Thymus (tissue), 14 donors: ENCODE measurements around the gene CREBL2. TPM values are rescaled to one million over a fixed set of nuclear protein-coding genes. Genes with fewer than 3 reads are reported as not detected.
"Not testable (repeated sequence)": the region's sequence is repeated elsewhere in the genome, so short reads cannot be mapped to it uniquely, and the experiment has no call there.

Experiments
- DNase-seq, 9 donors: peaks; one replicate each; pipeline ENCODE4 v3.0.0-alpha.2; 2013; ENCODE audit warnings: low spot score in 9 of 9, low read depth in 6 of 9, missing footprints in 1 of 9
- H3K27ac ChIP-seq, 2 donors: one replicate each; pipeline ENCODE4 v1.5.1; 2013; ENCODE audit warnings: control low read depth in 1 of 2, low read depth in 1 of 2, low read length in 1 of 2, mild to moderate bottlenecking in 1 of 2, moderate library complexity in 1 of 2
- H3K27me3 ChIP-seq, 2 donors: one replicate each; pipeline ENCODE4 v1.5.1; 2013; ENCODE audit warnings: low read length in 1 of 2; ENCODE audit not compliant: control insufficient read depth in 2 of 2, insufficient read depth in 1 of 2
- H3K36me3 ChIP-seq, 2 donors: one replicate each; pipeline ENCODE4 v1.5.1; 2013; ENCODE audit warnings: low read length in 1 of 2, mild to moderate bottlenecking in 1 of 2, moderate library complexity in 1 of 2; ENCODE audit not compliant: control insufficient read depth in 2 of 2, insufficient read depth in 2 of 2
- H3K4me1 ChIP-seq, 2 donors: one replicate each; pipeline ENCODE4 v1.5.1; 2013; ENCODE audit warnings: low read length in 2 of 2; ENCODE audit not compliant: control insufficient read depth in 2 of 2, insufficient read depth in 2 of 2
- H3K4me3 ChIP-seq, 2 donors: one replicate each; pipeline ENCODE4 v1.5.1; 2013; ENCODE audit warnings: low read length in 2 of 2, control low read depth in 1 of 2, mild to moderate bottlenecking in 1 of 2
- H3K9me3 ChIP-seq, 2 donors: one replicate each; pipeline ENCODE4 v1.5.1; 2013; ENCODE audit warnings: low read length in 1 of 2, mild to moderate bottlenecking in 1 of 2; ENCODE audit not compliant: control insufficient read depth in 2 of 2, insufficient read depth in 1 of 2
- WGBS: extraction: QIAGEN DNeasy Blood & Tissue Kit; methylation state at CpG from one replicate; pipeline ENCODE4 v1.1.7; 2013; 5-methylcytosine and 5-hydroxymethylcytosine counted together
- long read RNA-seq, 10 donors: transcript quantifications; one replicate each; lab custom pipeline, GENCODE V29; 2026
- polyA plus RNA-seq: library from polyadenylated mRNA; stranded (reverse); fragments of 200-250 nt; gene quantifications from one replicate; pipeline ENCODE4 v1.2.3, GENCODE V29; 2013
- total RNA-seq: library from RNA; stranded (reverse); fragments of 120-200 nt; gene quantifications from one replicate; pipeline ENCODE4 v1.2.4, GENCODE V29; 2013
- donor health status: healthy.

Gene CREBL2, protein sequence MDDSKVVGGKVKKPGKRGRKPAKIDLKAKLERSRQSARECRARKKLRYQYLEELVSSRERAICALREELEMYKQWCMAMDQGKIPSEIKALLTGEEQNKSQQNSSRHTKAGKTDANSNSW
- total RNA-seq (20.7 TPM), polyA plus RNA-seq (29.3 TPM)
- long read RNA-seq, donor 1, partial matches to known transcripts: 0 of 2 reads
- long read RNA-seq, donor 1, other reads (novel, unspliced or antisense): 0 of 2 reads
- long read RNA-seq, donor 2: 0 reads
- long read RNA-seq, donor 3, transcript CREBL2-201 (4 exons, 3,754 nt): major isoform, 14 of 14 reads
- long read RNA-seq, donor 3, partial matches to known transcripts: 0 of 14 reads
- long read RNA-seq, donor 3, other reads (novel, unspliced or antisense): 0 of 14 reads
- long read RNA-seq, donor 4, transcript CREBL2-201 (4 exons, 3,754 nt): major isoform, 6 of 6 reads
- long read RNA-seq, donor 4, partial matches to known transcripts: 0 of 6 reads
- long read RNA-seq, donor 4, other reads (novel, unspliced or antisense): 0 of 6 reads
- long read RNA-seq, donor 5, transcript CREBL2-201 (4 exons, 3,754 nt): major isoform, 16 of 16 reads
- long read RNA-seq, donor 5, partial matches to known transcripts: 0 of 16 reads
- long read RNA-seq, donor 5, other reads (novel, unspliced or antisense): 0 of 16 reads
- long read RNA-seq, donor 6, transcript CREBL2-201 (4 exons, 3,754 nt): major isoform, 9 of 9 reads
- long read RNA-seq, donor 6, partial matches to known transcripts: 0 of 9 reads
- long read RNA-seq, donor 6, other reads (novel, unspliced or antisense): 0 of 9 reads
- long read RNA-seq, donor 7, transcript CREBL2-201 (4 exons, 3,754 nt): major isoform, 11 of 11 reads
- long read RNA-seq, donor 7, partial matches to known transcripts: 0 of 11 reads
- long read RNA-seq, donor 7, other reads (novel, unspliced or antisense): 0 of 11 reads
- long read RNA-seq, donor 8, transcript CREBL2-201 (4 exons, 3,754 nt): major isoform, 8 of 8 reads
- long read RNA-seq, donor 8, partial matches to known transcripts: 0 of 8 reads
- long read RNA-seq, donor 8, other reads (novel, unspliced or antisense): 0 of 8 reads
- long read RNA-seq, donor 9, transcript CREBL2-201 (4 exons, 3,754 nt): major isoform, 8 of 15 reads
- long read RNA-seq, donor 9, partial matches to known transcripts: 7 of 15 reads
- long read RNA-seq, donor 9, other reads (novel, unspliced or antisense): 0 of 15 reads
- long read RNA-seq, donor 10, transcript CREBL2-201 (4 exons, 3,754 nt): major isoform, 12 of 12 reads
- long read RNA-seq, donor 10, partial matches to known transcripts: 0 of 12 reads
- long read RNA-seq, donor 10, other reads (novel, unspliced or antisense): 0 of 12 reads

DNA sequence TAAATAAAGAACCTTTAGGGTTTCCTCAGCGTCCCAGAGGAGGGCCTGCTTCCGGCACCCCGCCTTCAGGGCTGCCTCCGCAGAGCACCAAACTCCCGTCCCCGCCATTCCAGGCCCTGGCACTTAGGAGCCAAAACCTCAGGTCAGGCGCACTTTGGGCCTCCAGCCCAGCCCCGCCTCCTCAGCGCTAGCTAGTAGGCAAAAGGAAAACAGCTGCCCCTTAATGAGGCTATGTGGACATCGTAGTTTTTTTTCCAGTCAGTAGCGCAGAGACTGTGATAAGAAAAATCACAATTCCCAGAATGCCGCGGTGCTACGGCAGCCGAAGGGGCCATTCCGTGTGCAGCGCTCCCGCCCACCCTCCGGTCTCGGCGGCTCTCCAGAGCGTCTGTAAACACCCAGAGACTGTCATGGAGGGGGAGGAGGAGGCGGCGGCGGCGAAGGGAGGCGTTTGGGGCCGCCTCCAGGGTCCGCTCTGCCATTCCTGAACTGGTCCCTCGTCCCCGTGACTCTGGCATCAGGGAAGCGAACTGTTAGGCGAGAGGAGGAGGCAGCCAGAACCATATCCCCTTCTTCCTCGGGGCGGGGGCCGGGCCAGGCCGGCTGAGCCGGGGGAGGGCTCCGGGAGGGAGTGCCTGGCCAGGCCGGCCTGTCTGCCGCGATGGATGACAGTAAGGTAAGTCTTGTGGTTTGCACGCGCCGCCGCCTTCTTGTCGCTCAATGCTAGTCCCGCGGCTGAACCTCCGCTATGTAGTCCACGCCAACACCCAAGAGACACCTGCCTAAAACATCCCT is at the start of gene CREBL2:
Gene CREBL2, plus strand, starts transcription at position 365 of the 795 bp plus-strand sequence. Its CDS starts 297 bp downstream, at position 662.
- no peaks in the 10 kb centered on the region for H3K9me3 ChIP-seq
- peak within 1 kb of the TSS; percentile 86 to 96 for H3K27ac ChIP-seq
- under 1% methylated on average over 51 of the region's 51 CpGs for WGBS
- no peaks in the 10 kb centered on the region for H3K27me3 ChIP-seq
- peak; percentile 71 to 95 (median 85) for DNase-seq
- no peaks in the 10 kb centered on the region for H3K36me3 ChIP-seq
- peak within 1 kb of the TSS; percentile 65 to 99 for H3K4me3 ChIP-seq
- peaks cover 11 to 17% of the 10 kb centered on the region in 2 donors for H3K4me1 ChIP-seq

DNA sequence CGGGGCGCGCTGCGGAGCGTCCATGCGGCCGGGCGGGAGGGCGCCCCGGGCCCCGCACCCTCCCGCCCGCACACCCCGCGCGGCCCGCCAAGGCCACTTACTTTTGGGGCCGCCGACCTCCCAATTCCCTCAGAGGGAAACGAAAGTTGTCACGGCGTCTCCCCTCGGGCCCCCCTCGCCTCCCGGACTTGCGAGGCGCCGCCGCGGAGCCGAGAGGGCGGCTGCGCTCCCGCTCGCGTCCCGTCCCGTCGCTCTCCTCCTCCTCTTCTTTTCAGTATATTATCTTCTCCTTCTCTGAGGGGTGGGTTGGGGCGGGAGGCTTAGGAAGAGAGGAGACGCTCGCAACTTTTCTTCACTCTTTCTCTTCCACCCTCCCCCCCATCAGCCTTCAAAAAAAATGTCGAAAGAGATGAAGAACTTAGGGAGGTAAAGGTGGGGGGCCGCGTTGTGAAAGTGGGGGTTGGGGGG is 49.6 kb upstream of the CREBL2 start:
- peak overlapping the region; percentile 69 to 97 for H3K4me3 ChIP-seq
- H3K9me3 ChIP-seq: peaks cover 0 to 6% of the 10 kb centered on the region in 2 donors
- DNase-seq: peak in 2 of 9 donors; percentile 44
- H3K36me3 ChIP-seq: no peaks in the 10 kb centered on the region
- H3K27ac ChIP-seq: peak overlapping the region; percentile 95 to 99
- no peaks in the 10 kb centered on the region for H3K27me3 ChIP-seq
- H3K4me1 ChIP-seq: peaks cover 12 to 22% of the 10 kb centered on the region in 2 donors
- WGBS: under 1% methylated on average over 45 of the region's 45 CpGs

DNA sequence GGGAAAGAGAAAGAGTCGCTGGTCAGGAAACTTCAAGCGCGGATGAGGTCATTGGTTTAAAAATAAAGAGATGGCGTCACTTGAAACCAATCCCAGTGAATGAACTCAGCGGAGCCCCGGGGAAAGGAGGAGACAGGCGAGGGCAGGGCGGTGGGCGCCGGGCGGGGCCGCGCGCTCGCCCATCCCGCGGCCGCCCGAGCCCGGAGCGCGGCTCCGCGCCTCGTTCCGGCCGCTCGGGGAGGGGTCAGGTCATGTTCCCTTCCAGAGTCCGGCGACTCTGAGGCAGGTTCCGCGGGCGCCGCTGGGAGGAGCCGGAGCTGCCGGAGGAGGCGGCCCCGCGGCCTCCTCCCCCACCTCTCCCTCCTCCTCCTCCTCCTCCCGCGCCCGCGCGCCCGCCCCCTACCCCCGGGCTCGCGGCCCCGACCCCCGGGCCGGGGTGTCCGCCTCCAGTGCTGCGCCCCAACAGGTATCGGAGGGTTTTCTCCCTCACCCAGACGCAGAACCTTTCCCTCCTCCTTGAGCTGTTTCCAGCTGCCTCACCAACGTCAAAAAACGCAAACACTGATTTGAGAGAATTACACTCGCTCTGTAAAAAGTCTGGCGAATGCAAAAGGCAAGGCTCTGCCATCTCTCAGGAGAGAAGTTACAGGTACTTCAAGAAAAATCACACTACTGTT is 49.0 kb upstream of the CREBL2 start, which contains the start of gene DUSP16:
Gene DUSP16, minus strand, starts transcription at position 279 of the 677 bp plus-strand sequence. CDS start 41,765 bp downstream, outside the sequence.
- peaks cover 0 to 6% of the 10 kb centered on the region in 2 donors for H3K9me3 ChIP-seq
- no peaks in the 10 kb centered on the region for H3K27me3 ChIP-seq
- DNase-seq: peak; percentile 61 to 93 (median 79)
- peak within 1 kb of the TSS; percentile 69 to 97 for H3K4me3 ChIP-seq
- H3K4me1 ChIP-seq: peaks cover 12 to 22% of the 10 kb centered on the region in 2 donors
- H3K36me3 ChIP-seq: no peaks in the 10 kb centered on the region
- 1% methylated on average over 59 of the region's 59 CpGs for WGBS
- peak within 1 kb of the TSS; percentile 95 to 99 for H3K27ac ChIP-seq

DNA sequence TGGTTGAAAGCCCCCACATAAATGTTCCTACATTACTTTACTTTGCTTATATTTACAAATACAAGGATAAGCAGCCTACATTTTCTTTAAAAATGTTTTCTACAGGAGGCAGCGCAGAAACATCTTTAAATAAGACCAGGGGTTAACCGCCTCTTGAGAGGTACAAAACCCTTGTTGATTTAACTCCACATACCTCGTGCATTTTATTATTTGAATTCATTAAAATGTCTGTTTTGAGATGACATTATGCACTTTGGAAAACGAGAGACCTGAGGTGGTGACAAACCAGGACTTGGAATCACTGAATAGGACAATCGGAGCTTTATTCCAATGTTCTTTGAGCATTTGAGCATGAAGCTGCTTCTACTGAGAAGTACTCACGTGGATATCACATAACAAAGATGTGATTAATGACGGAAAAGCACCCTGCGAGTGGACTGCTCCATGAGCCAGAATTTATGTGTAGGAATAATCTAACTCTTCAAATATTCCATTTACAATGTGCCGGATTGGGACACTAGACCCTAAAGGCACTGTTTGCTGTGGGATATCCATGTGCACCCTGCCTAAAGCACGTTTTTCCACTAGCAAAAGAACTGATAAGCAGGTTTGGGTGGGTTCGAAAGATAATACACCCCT is 48.3 kb upstream of the CREBL2 start:
- peaks cover 10 to 22% of the 10 kb centered on the region in 2 donors for H3K4me1 ChIP-seq
- no peaks in the 10 kb centered on the region for H3K36me3 ChIP-seq
- H3K27ac ChIP-seq: peak overlapping the region; percentile 95 to 98
- H3K27me3 ChIP-seq: no peaks in the 10 kb centered on the region
- peaks cover 0 to 6% of the 10 kb centered on the region in 2 donors for H3K9me3 ChIP-seq
- peak overlapping the region; percentile 69 to 97 for H3K4me3 ChIP-seq
- DNase-seq: peak in 2 of 9 donors; percentile 9 to 30
- WGBS: 88% methylated on average over 11 of the region's 11 CpGs

DNA sequence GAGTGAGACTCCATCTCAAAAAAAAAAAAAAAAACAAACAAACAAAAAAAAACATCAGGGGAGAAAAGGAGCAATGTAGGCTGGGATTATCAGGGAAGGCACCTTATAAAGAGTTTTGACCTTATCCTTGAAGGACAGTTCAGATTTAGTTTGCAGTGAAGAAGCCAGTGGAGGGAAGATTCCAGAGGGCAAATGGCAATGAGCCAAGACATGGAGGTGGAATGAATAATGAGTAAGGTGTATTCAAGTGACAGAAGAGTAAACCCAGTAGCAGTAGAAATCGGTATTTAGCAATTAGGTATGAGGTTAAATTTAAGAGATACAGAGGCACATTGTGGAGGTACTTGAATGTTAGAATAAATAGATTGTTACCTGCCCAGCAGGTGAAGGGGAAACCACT is 46.8 kb upstream of the CREBL2 start:
- Histone ChIP-seq H3K27ac (no peak overlapping the region), H3K36me3 (no peaks in the 10 kb centered on the region), H3K9me3 (peaks cover 0 to 6% of the 10 kb centered on the region in 2 donors), H3K4me3 (no peak overlapping the region), H3K27me3 (no peaks in the 10 kb centered on the region), H3K4me1 (peaks cover 7 to 22% of the 10 kb centered on the region in 2 donors)
- DNase-seq: no peak
- 93% methylated on average over 1 of the region's 1 CpG for WGBS

DNA sequence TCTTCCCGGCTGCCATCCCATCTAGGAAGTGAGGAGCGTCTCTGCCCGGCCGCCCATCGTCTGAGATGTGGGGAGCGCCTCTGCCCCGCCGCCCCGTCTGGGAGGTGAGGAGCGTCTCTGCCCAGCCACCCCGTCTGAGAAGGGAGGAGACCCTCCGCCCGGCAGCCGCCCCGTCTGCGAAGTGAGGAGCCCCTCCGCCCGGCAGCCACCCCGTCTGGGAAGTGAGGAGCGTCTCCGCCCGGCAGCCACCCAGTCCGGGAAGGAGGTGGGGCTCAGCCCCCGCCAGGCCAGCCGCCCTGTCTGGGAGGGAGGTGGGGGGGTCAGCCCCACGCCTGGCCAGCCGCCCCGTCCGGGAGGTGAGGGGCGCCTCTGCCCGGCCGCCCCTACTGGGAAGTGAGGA is 45.7 kb upstream of the CREBL2 start:
- H3K36me3 ChIP-seq, H3K9me3 ChIP-seq, H3K4me3 ChIP-seq, H3K27ac ChIP-seq, DNase-seq, H3K27me3 ChIP-seq: not testable (repeated sequence)
- H3K4me1 ChIP-seq: peaks cover 6 to 18% of the 10 kb centered on the region in 2 donors
- 94% methylated on average over 21 of the region's 32 CpGs for WGBS

DNA sequence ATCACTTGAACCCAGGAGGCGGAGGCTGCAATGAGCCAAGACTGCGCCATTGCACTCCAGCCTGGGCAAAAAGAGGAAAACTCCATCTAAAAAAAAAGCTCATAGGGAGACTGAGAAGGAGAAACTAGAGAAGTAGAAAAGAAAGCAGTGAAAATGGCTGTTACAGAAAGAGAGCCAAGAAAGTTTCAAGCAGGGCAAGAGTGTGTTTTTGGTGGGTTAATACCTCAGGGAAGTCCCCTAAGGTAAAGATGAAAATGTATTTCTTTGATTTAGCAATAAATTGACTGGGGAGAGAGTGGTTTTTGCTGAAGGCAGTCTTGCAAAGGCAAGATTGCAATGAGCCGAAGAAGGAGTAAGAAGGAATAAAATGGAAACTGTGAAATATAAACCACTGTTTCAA is 39.0 kb upstream of the CREBL2 start:
- Histone ChIP-seq H3K36me3 (no peaks in the 10 kb centered on the region), H3K9me3 (no peaks in the 10 kb centered on the region), H3K27me3 (no peaks in the 10 kb centered on the region), H3K4me3 (no peak overlapping the region), H3K4me1 (no peaks in the 10 kb centered on the region), H3K27ac (peak overlapping the region in 1 of 2 donors; percentile 33)
- 98% methylated on average over 3 of the region's 3 CpGs for WGBS
- no peak for DNase-seq
